ENCODE data around the gene EEIG1. TPM values are rescaled to one million over a fixed set of nuclear protein-coding genes. Genes with fewer than 3 reads are reported as not detected.

The EEIG1 gene
- total and polyA plus RNA-seq, 9 of the 15 experiments (the other 6 are each of a cell fraction or from before 2014, with no cell fraction given), result 0.17 to 16.7 (median 3.6) TPM

DNA sequence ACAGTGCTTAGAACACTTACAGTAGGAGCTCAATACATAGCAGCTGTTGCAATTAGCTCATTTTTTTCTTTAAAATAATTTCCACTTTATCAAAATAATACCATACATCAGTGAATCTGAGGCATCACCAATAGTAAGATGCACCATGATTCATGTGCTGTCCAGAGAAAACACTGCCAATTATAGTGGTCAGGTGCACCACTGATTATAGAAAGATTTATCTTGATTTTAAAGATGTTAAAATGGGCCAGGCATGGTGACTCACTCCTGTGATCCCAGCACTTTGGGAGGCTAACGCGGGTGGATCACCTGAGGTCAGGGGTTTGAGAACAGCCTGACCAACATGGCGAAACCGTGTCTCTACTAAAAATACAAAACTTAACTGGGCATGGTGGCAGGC is 46.9 kb upstream of the EEIG1 start (continued):
- TF ChIP-seq JUND (IDR thresholded peaks at IDR 0.05; ENCODE audit: borderline replicate concordance, low read depth, low read length) (peak; percentile 81), JUND (tag; IDR thresholded peaks at IDR 0.05; ENCODE audit: borderline replicate concordance, low read depth, low read length) (peak; percentile 46; the same call in 1 of the 3 replicates), ARID1B (IDR thresholded peaks at IDR 0.05) (peak; percentile 31), RBM39 (optimal IDR thresholded peaks at IDR 0.05; ENCODE audit: low read depth, low read length) (no peak), SOX6 (IDR thresholded peaks at IDR 0.05) (peak; percentile 66), TSC22D4 (tag; IDR thresholded peaks at IDR 0.05) (no peak), MAFG (tag; conservative IDR thresholded peaks at IDR 0.05) (no peak), SMARCE1 (IDR thresholded peaks at IDR 0.05) (0 out of 2 replicates have a peak, but pooled peaks have one; percentile 31), KHSRP (IDR thresholded peaks at IDR 0.05) (no peak), ETV5 (CRISPR knock-in tag; IDR thresholded peaks at IDR 0.05; ENCODE audit: low read depth) (no peak), MIER1 (IDR thresholded peaks at IDR 0.05; ENCODE audit: low read depth) (no peak), HDAC8 (tag; IDR thresholded peaks at IDR 0.05) (no peak), FOXA3 (CRISPR knock-in tag; conservative IDR thresholded peaks at IDR 0.05 in 1 of 2, IDR thresholded peaks at IDR 0.05 in 1 of 2) (no peak), ETS2 (tag; IDR thresholded peaks at IDR 0.05; ENCODE audit: borderline replicate concordance, poor library complexity, severe bottlenecking) (no peak), PCBP2 (IDR thresholded peaks at IDR 0.05; ENCODE audit: low read depth, low read length, poor library complexity, severe bottlenecking) (no peak), KDM1A (IDR thresholded peaks at IDR 0.05) (peak; percentile 51 to 60; a peak in 3 of 4 replicates), TOE1 (IDR thresholded peaks at IDR 0.05; ENCODE audit: borderline replicate concordance) (no peak), TOE1 (CRISPR knock-in tag; IDR thresholded peaks at IDR 0.05; ENCODE audit: borderline replicate concordance, low read depth) (no peak), POLR2B (IDR thresholded peaks at IDR 0.05; ENCODE audit: low read depth, partially characterized antibody) (no peak), PTTG1 (tag; IDR thresholded peaks at IDR 0.05; ENCODE audit: low read depth) (no peak), KLF6 (CRISPR knock-in tag; IDR thresholded peaks at IDR 0.05; ENCODE audit: borderline replicate concordance) (no peak), BHLHE40 (IDR thresholded peaks at IDR 0.05; ENCODE audit: low read length) (peak; percentile 58)
- TF ChIP-seq, protein P1, sequence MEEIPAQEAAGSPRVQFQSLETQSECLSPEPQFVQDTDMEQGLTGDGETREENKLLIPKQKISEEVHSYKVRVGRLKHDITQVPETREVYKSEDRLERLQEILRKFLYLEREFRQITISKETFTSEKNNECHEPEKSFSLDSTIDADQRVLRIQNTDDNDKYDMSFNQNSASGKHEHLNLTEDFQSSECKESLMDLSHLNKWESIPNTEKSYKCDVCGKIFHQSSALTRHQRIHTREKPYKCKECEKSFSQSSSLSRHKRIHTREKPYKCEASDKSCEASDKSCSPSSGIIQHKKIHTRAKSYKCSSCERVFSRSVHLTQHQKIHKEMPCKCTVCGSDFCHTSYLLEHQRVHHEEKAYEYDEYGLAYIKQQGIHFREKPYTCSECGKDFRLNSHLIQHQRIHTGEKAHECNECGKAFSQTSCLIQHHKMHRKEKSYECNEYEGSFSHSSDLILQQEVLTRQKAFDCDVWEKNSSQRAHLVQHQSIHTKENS (CRISPR knock-in tag; IDR thresholded peaks at IDR 0.05), result no peak
- TF ChIP-seq, protein P2, sequence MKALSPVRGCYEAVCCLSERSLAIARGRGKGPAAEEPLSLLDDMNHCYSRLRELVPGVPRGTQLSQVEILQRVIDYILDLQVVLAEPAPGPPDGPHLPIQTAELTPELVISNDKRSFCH (CRISPR knock-in tag; IDR thresholded peaks at IDR 0.05), result no peak
- TF ChIP-seq, protein P2 (tag; IDR thresholded peaks at IDR 0.05), result no peak
- TF ChIP-seq, protein P3, sequence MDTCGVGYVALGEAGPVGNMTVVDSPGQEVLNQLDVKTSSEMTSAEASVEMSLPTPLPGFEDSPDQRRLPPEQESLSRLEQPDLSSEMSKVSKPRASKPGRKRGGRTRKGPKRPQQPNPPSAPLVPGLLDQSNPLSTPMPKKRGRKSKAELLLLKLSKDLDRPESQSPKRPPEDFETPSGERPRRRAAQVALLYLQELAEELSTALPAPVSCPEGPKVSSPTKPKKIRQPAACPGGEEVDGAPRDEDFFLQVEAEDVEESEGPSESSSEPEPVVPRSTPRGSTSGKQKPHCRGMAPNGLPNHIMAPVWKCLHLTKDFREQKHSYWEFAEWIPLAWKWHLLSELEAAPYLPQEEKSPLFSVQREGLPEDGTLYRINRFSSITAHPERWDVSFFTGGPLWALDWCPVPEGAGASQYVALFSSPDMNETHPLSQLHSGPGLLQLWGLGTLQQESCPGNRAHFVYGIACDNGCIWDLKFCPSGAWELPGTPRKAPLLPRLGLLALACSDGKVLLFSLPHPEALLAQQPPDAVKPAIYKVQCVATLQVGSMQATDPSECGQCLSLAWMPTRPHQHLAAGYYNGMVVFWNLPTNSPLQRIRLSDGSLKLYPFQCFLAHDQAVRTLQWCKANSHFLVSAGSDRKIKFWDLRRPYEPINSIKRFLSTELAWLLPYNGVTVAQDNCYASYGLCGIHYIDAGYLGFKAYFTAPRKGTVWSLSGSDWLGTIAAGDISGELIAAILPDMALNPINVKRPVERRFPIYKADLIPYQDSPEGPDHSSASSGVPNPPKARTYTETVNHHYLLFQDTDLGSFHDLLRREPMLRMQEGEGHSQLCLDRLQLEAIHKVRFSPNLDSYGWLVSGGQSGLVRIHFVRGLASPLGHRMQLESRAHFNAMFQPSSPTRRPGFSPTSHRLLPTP (IDR thresholded peaks at IDR 0.05; ENCODE audit: borderline replicate concordance, extremely low read depth, insufficient read length), result no peak

Measured in K562 (cell line).